HEK293 (cell line): ENCODE measurements around the gene GPBAR1.

ENCODE experiments used
- CTCF ChIA-PET: fragments of 350-600 bp; formaldehyde crosslinking; extraction: SDS; loops from one replicate; lab custom pipeline; 2021; ENCODE audit warnings: antibody characterized with exemption; lab: Yijun Ruan, JAX
- POLR2A ChIA-PET: fragments of 300-600 bp; formaldehyde crosslinking; extraction: SDS; loops from one replicate; lab custom pipeline; 2020; ENCODE audit warnings: antibody characterized with exemption, inconsistent platforms; lab: Yijun Ruan, JAX
- H3K27ac ChIP-seq: fragments of 200-500 bp; sonication (Bioruptor generic); 2 replicates; pipeline ENCODE4 v1.5.1; 2014; ENCODE audit warnings: low read depth, low read length, control low read depth, inconsistent platforms; ENCODE audit errors: extremely low read depth
- H3K36me3 ChIP-seq, 2 experiments: fragments of 200-500 bp in 1 of 2; sonication (Bioruptor generic) in 1 of 2; 1 replicate in 1 of 2; 2 replicates in 1 of 2; pipeline ENCODE4 v1.5.1; 2014 to 2017; ENCODE audit warnings: inconsistent platforms in 2 of 2, low read length in 2 of 2; ENCODE audit not compliant: control insufficient read depth in 2 of 2, insufficient read depth in 1 of 2
- H3K4me1 ChIP-seq: fragments of 200-500 bp; sonication (Bioruptor generic); 2 replicates; pipeline ENCODE4 v1.5.1; 2014; ENCODE audit warnings: mild to moderate bottlenecking, low read length, inconsistent platforms; ENCODE audit not compliant: control insufficient read depth, insufficient read depth
- H3K4me3 ChIP-seq: 2 replicates; pipeline ENCODE4 v1.5.1; 2011; ENCODE audit warnings: low read depth, mild to moderate bottlenecking, control low read depth, low read length, moderate library complexity
- H3K9me3 ChIP-seq: fragments of 200-500 bp; sonication (Bioruptor generic); 2 replicates; pipeline ENCODE4 v1.5.1; 2014; ENCODE audit warnings: low read depth, low read length, inconsistent platforms; ENCODE audit not compliant: control insufficient read depth, insufficient read depth
- BCL11A ChIP-seq: fragments of 450-650 bp; formaldehyde crosslinking; IDR thresholded peaks from 2 replicates; pipeline ENCODE4 v1.5.1; 2016; ENCODE audit warnings: low read depth, missing biosample characterization, missing genetic modification characterization
- CTCF ChIP-seq: fragments of 450-650 bp; formaldehyde crosslinking; IDR thresholded peaks from 2 replicates; pipeline ENCODE4 v1.5.1; 2016; ENCODE audit warnings: missing biosample characterization, missing genetic modification characterization
- GLI4 ChIP-seq: fragments of 450-650 bp; formaldehyde crosslinking; IDR thresholded peaks from 2 replicates; pipeline ENCODE4 v1.5.1; 2016; ENCODE audit warnings: missing biosample characterization, missing genetic modification characterization
- GLIS1 ChIP-seq: fragments of 450-650 bp; formaldehyde crosslinking; IDR thresholded peaks from 2 replicates; pipeline ENCODE4 v1.5.1; 2016; ENCODE audit warnings: missing biosample characterization, missing genetic modification characterization
- GLIS2 ChIP-seq: fragments of 450-650 bp; formaldehyde crosslinking; IDR thresholded peaks from 2 replicates; pipeline ENCODE4 v1.5.1; 2016; ENCODE audit warnings: missing biosample characterization, missing genetic modification characterization
- INSM2 ChIP-seq: fragments of 450-650 bp; formaldehyde crosslinking; IDR thresholded peaks from 2 replicates; pipeline ENCODE4 v1.5.1; 2016; ENCODE audit warnings: missing biosample characterization, missing genetic modification characterization
- KLF7 ChIP-seq: fragments of 450-650 bp; formaldehyde crosslinking; IDR thresholded peaks from 2 replicates; pipeline ENCODE4 v1.5.1; 2016; ENCODE audit warnings: missing biosample characterization, missing genetic modification characterization, borderline replicate concordance
- KLF8 ChIP-seq: fragments of 450-650 bp; formaldehyde crosslinking; IDR thresholded peaks from 2 replicates; pipeline ENCODE4 v1.5.1; 2016; ENCODE audit warnings: missing biosample characterization, missing genetic modification characterization
- PRDM1 ChIP-seq: fragments of 450-650 bp; formaldehyde crosslinking; IDR thresholded peaks from 2 replicates; pipeline ENCODE4; 2016; ENCODE audit warnings: missing biosample characterization, missing genetic modification characterization
- SP3 ChIP-seq: fragments of 450-650 bp; formaldehyde crosslinking; IDR thresholded peaks from 2 replicates; pipeline ENCODE4 v1.5.1; 2016; ENCODE audit warnings: missing biosample characterization, missing genetic modification characterization
- SP7 ChIP-seq: fragments of 450-650 bp; formaldehyde crosslinking; IDR thresholded peaks from 2 replicates; pipeline ENCODE4 v1.5.1; 2016; ENCODE audit warnings: missing biosample characterization, missing genetic modification characterization
- ZFP41 ChIP-seq: fragments of 450-650 bp; formaldehyde crosslinking; IDR thresholded peaks from 2 replicates; pipeline ENCODE4 v1.5.1; 2016; ENCODE audit warnings: missing biosample characterization, missing genetic modification characterization, borderline replicate concordance
- ZNF121 ChIP-seq: fragments of 450-650 bp; formaldehyde crosslinking; IDR thresholded peaks from 2 replicates; pipeline ENCODE4 v1.5.1; 2016; ENCODE audit warnings: missing biosample characterization, missing genetic modification characterization
- ZNF169 ChIP-seq: fragments of 450-650 bp; formaldehyde crosslinking; IDR thresholded peaks from 2 replicates; pipeline ENCODE4 v1.5.1; 2016; ENCODE audit warnings: missing biosample characterization, missing genetic modification characterization
- ZNF202 ChIP-seq: fragments of 450-650 bp; formaldehyde crosslinking; IDR thresholded peaks from 2 replicates; pipeline ENCODE4 v1.5.1; 2016; ENCODE audit warnings: missing biosample characterization, missing genetic modification characterization, borderline replicate concordance
- ZNF23 ChIP-seq: fragments of 450-650 bp; formaldehyde crosslinking; IDR thresholded peaks from 2 replicates; pipeline ENCODE4 v1.5.1; 2016; ENCODE audit warnings: missing biosample characterization, missing genetic modification characterization, borderline replicate concordance
- ZNF292 ChIP-seq: fragments of 450-650 bp; formaldehyde crosslinking; IDR thresholded peaks from 2 replicates; pipeline ENCODE4 v1.5.1; 2016; ENCODE audit warnings: low read depth, missing biosample characterization, missing genetic modification characterization, borderline replicate concordance
- ZNF449 ChIP-seq: fragments of 450-650 bp; formaldehyde crosslinking; IDR thresholded peaks from 2 replicates; pipeline ENCODE4 v1.5.1; 2017; ENCODE audit warnings: missing biosample characterization, mild to moderate bottlenecking, missing genetic modification characterization, moderate library complexity
- ZNF473 ChIP-seq: fragments of 450-650 bp; formaldehyde crosslinking; IDR thresholded peaks from 2 replicates; pipeline ENCODE4 v1.5.1; 2017; ENCODE audit warnings: missing biosample characterization, missing genetic modification characterization
- ZNF501 ChIP-seq: fragments of 450-650 bp; formaldehyde crosslinking; IDR thresholded peaks from 2 replicates; pipeline ENCODE4 v1.5.1; 2016; ENCODE audit warnings: missing biosample characterization, missing genetic modification characterization
- ZNF664 ChIP-seq: fragments of 450-650 bp; formaldehyde crosslinking; IDR thresholded peaks from 2 replicates; pipeline ENCODE4 v1.5.1; 2016; ENCODE audit warnings: missing biosample characterization, missing genetic modification characterization
- ZNF701 ChIP-seq: fragments of 450-650 bp; formaldehyde crosslinking; IDR thresholded peaks from 2 replicates; pipeline ENCODE4 v1.5.1; 2016; ENCODE audit warnings: missing biosample characterization, missing genetic modification characterization
- ZSCAN30 ChIP-seq: fragments of 450-650 bp; IDR thresholded peaks from 2 replicates; pipeline ENCODE4 v1.5.1; 2018; ENCODE audit warnings: missing biosample characterization, mild to moderate bottlenecking, missing genetic modification characterization, moderate library complexity
- TF ChIP-seq, protein P1 (sequence below): fragments of 450-650 bp; formaldehyde crosslinking; optimal IDR thresholded peaks from 2 replicates; pipeline ENCODE3; 2016; ENCODE audit warnings: missing biosample characterization, mild to moderate bottlenecking, missing genetic modification characterization

Gene GPBAR1

GRCh38 chr2:218291318-218292047 lies 30.7 kb downstream of the GPBAR1 start:
- H3K36me3 ChIP-seq, result no peaks in the 10 kb centered on the region
- ChIA-PET CTCF (interaction anchor here (0.6 to 8.8 kb wide), 7 partner anchors 8 to 337 kb away, joined by 3 to 89 read pairs (median 4); partner anchors contain the start of genes AAMP and PNKD), POLR2A (interaction anchor here (1.5 kb wide), 1 partner anchor 106 kb away, joined by 4 read pairs; no protein-coding TSS in a partner anchor)
- peaks cover 3% of the 10 kb centered on the region; the same call in 1 of the 2 replicates for H3K4me1 ChIP-seq
- no peak for TF ChIP-seq ZNF169 (tag by site-specific recombination)
- no peak for TF ChIP-seq ZNF473 (tag by site-specific recombination)
- 0 out of 2 replicates have a peak, but pooled peaks have one; percentile 7 for TF ChIP-seq SP7
- TF ChIP-seq ZNF701, result no peak
- peak; percentile 64; the same call in 1 of the 2 replicates for TF ChIP-seq PRDM1
- H3K4me3 ChIP-seq, result peak overlapping the region; percentile 64
- no peaks in the 10 kb centered on the region for H3K9me3 ChIP-seq
- H3K27ac ChIP-seq, result peak overlapping the region; percentile 27; the same call in 1 of the 2 replicates

DNA sequence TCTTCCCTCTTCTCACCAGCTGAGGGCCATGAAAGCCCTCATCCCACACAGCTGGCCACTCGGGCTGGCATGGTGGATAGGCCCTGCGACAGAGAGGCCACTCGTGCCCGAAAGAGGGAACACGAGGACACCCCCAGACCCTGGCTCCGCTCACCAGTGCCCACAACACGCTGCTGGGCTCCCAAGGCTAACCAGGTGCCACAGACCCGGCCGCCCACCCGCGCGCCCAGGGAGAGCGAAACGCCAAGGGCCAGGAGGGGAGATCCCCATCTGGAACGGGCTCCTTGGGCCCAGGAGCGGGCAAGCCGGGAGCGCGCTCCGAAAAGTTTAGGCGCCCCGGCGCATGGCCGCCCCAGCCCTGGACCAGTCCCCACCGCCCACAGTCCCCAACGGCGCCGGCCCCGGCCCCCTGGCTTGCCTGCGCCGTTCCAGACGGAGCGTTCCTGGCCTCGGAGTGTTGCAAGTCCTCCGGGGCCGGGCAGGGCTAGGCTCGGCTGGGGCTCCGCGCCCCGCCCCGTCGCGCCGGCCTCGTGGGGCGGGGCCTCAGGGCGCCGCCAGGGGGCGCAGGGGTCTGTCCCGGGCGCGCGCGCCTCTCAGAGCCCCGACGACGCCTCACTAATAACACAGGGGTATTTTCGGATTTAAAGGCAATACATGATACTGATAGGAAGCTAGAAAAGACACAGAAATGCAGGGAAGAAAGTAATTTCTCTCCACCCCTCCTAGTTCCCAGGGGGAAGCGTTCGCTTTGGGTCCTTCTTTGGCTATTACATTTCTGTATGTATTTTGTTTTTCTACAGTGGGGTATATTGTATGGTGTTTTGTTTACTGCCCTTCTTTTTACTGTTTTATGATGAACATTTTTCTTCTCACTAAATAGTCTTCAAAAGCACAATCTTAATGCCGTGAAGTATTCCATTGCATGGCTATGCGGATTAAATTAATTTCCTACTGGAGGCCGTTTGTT lies 31.5 kb downstream of the GPBAR1 start, which contains the start of gene TMBIM1:
TSS of gene TMBIM1 (minus strand) at position 456 of the 967 bp plus-strand sequence. CDS start 10,362 bp downstream, outside the sequence.
- Histone ChIP-seq H3K27ac (peak within 1 kb of the TSS; percentile 27; the same call in 1 of the 2 replicates), H3K4me1 (peaks cover 3% of the 10 kb centered on the region; the same call in 1 of the 2 replicates), H3K4me3 (peak within 1 kb of the TSS; percentile 64), H3K9me3 (no peaks in the 10 kb centered on the region), H3K36me3 (no peaks in the 10 kb centered on the region)
- POLR2A ChIA-PET, result interaction anchor here (1.5 kb wide), 1 partner anchor 105 kb away, joined by 4 read pairs; no protein-coding TSS in a partner anchor
- CTCF ChIA-PET, result interaction anchor here (0.5 to 8.8 kb wide), 11 partner anchors 8 to 174 kb away, joined by 3 to 89 read pairs (median 3); partner anchors contain the start of genes AAMP and PNKD
- no peak for TF ChIP-seq GLI4 (tag by site-specific recombination)
- peak; percentile 47; the same call in 1 of the 2 replicates for TF ChIP-seq KLF8 (tag by site-specific recombination)
- no peak for TF ChIP-seq INSM2 (tag by site-specific recombination)
- TF ChIP-seq ZNF473 (tag by site-specific recombination), result no peak
- TF ChIP-seq BCL11A (tag by site-specific recombination), result no peak
- TF ChIP-seq, protein P1, sequence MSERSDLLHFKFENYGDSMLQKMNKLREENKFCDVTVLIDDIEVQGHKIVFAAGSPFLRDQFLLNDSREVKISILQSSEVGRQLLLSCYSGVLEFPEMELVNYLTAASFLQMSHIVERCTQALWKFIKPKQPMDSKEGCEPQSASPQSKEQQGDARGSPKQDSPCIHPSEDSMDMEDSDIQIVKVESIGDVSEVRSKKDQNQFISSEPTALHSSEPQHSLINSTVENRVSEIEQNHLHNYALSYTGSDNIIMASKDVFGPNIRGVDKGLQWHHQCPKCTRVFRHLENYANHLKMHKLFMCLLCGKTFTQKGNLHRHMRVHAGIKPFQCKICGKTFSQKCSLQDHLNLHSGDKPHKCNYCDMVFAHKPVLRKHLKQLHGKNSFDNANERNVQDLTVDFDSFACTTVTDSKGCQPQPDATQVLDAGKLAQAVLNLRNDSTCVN, result peak; percentile 66
- peak; percentile 70 for TF ChIP-seq GLIS1 (tag by site-specific recombination)
- TF ChIP-seq SP3 (tag by site-specific recombination), result no peak
- TF ChIP-seq ZNF121 (tag by site-specific recombination), result no peak
- TF ChIP-seq CTCF, result peak; percentile 6; the same call in 1 of the 2 replicates
- no peak for TF ChIP-seq ZNF23 (tag by site-specific recombination)
- peak; percentile 74 for TF ChIP-seq GLIS2 (tag by site-specific recombination)
- TF ChIP-seq ZNF501, result 0 out of 2 replicates have a peak, but pooled peaks have one; percentile 22
- no peak for TF ChIP-seq ZFP41
- no peak for TF ChIP-seq ZNF664 (tag by site-specific recombination)
- no peak for TF ChIP-seq KLF7
- TF ChIP-seq ZSCAN30 (tag by site-specific recombination), result 0 out of 2 replicates have a peak, but pooled peaks have one; percentile 49
- TF ChIP-seq ZNF202 (tag by site-specific recombination), result no peak
- no peak for TF ChIP-seq ZNF449 (tag by site-specific recombination)
- no peak for TF ChIP-seq ZNF292
